ENCODE results near the gene B4GALNT3. TPM values are rescaled to one million over a fixed set of nuclear protein-coding genes. Genes with fewer than 3 reads are reported as not detected.

B4GALNT3 gene
- total RNA-seq, 2 experiments from 2014 or later, result 3.4 to 5.4 TPM

DNA sequence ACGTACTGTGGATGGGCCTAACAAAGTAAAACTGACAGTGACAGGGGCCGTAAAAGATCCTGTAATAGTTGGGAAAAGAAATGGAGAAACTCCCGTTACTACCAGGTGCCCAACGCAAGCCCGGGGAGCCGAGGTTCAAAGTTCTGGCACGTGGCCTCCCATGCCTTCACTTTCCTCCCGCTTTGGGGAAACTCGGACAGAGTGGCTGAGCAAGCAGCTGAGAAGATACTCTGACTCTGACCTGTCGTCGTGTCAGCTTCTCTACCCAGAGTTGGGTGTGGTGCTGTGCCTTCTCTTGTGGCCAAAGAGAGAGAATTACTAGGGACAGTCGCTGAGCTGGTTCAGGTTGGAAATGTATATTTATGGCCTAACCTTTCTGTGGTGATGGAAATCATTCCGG lies 1.7 kb downstream of the B4GALNT3 start:
- no peaks in the 10 kb centered on the region for H3K79me2 ChIP-seq (ENCODE audit: insufficient read depth, low read depth, low read length)
- peaks cover 4% of the 10 kb centered on the region for H3K4me1 ChIP-seq (ENCODE audit: insufficient read depth, low read length, poor library complexity, severe bottlenecking)
- CTCF ChIA-PET (ENCODE audit: unreplicated experiment), result interaction anchor here (0.6 kb wide), 1 partner anchor 50 kb away, joined by 4 read pairs; no protein-coding TSS in a partner anchor
- no peak for DNase-seq (ENCODE audit: low spot score)
- TF ChIP-seq, protein P1, sequence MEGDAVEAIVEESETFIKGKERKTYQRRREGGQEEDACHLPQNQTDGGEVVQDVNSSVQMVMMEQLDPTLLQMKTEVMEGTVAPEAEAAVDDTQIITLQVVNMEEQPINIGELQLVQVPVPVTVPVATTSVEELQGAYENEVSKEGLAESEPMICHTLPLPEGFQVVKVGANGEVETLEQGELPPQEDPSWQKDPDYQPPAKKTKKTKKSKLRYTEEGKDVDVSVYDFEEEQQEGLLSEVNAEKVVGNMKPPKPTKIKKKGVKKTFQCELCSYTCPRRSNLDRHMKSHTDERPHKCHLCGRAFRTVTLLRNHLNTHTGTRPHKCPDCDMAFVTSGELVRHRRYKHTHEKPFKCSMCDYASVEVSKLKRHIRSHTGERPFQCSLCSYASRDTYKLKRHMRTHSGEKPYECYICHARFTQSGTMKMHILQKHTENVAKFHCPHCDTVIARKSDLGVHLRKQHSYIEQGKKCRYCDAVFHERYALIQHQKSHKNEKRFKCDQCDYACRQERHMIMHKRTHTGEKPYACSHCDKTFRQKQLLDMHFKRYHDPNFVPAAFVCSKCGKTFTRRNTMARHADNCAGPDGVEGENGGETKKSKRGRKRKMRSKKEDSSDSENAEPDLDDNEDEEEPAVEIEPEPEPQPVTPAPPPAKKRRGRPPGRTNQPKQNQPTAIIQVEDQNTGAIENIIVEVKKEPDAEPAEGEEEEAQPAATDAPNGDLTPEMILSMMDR (conservative IDR thresholded peaks at IDR 0.05; ENCODE audit: low read length), result no peak
- no peak for TF ChIP-seq EZH2phosphoT487 (IDR thresholded peaks at IDR 0.05; ENCODE audit: borderline replicate concordance, low read depth, low read length)
- no peaks in the 10 kb centered on the region for H3K36me3 ChIP-seq (ENCODE audit: insufficient read depth, low read length)
- no peaks in the 10 kb centered on the region for H4K20me1 ChIP-seq (ENCODE audit: insufficient read depth, low read length)
- H2AFZ ChIP-seq (ENCODE audit: low read length), result no peak overlapping the region
- intact Hi-C loops (cut with micrococcal nuclease; ENCODE audit: unreplicated experiment), result no loop called here
- no peak overlapping the region for H3K27ac ChIP-seq (ENCODE audit: low read depth, low read length, poor library complexity, severe bottlenecking)
- no peaks in the 10 kb centered on the region for H3K9me3 ChIP-seq (ENCODE audit: low read length)
- no TSS peak for BruUV-seq (replicated peaks)
- POLR2A ChIA-PET, result no interaction called here
- H3K4me3 ChIP-seq (ENCODE audit: low read depth, low read length, poor library complexity, severe bottlenecking), result no peak overlapping the region
- H3K9me2 ChIP-seq (ENCODE audit: insufficient read depth, low read length), result no peaks in the 10 kb centered on the region
- H3K4me2 ChIP-seq (ENCODE audit: low read length), result no peak overlapping the region

DNA sequence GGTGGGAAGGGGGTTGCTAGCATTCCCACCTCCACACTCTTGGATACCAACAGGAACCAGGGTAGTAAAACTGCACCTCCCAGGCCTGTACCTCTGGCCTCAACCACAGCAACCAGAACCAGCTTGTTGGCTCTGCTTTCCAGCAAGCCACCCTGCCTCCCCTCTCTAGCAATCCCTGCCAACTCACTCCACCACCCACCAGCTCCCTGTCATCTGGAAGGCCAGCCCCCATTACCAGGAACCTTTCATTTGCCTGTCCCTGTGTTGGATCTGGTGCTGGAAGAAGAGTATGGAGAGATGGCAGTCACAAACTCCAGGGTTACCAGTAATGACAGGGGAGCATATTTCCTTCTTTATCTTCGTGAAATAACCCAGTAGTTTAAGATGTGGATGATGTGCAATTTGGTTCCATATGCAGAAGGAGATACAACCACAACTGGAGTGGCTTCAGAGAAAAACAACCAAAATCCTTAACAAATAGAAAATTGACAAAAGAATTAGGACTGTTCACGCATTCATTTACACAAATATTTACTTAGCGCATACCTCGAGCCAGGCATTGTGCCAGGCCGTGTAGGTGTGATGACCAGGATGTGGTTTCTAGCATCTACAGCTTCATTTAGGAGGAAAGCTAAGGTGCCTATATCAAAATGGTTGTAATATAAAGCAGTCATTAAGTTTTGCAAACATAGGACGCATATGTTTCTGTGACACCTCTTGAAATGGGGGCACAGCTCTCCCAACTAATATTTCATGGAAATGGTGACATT lies 3.4 kb downstream of the B4GALNT3 start:
- Histone ChIP-seq H3K4me2 (ENCODE audit: low read length) (no peak overlapping the region), H3K79me2 (ENCODE audit: insufficient read depth, low read depth, low read length) (no peaks in the 10 kb centered on the region), H3K27ac (ENCODE audit: low read depth, low read length, poor library complexity, severe bottlenecking) (no peak overlapping the region), H3K4me3 (ENCODE audit: low read depth, low read length, poor library complexity, severe bottlenecking) (no peak overlapping the region), H4K20me1 (ENCODE audit: insufficient read depth, low read length) (no peaks in the 10 kb centered on the region), H3K36me3 (ENCODE audit: insufficient read depth, low read length) (no peaks in the 10 kb centered on the region), H3K9me3 (ENCODE audit: low read length) (no peaks in the 10 kb centered on the region), H2AFZ (ENCODE audit: low read length) (no peak overlapping the region), H3K9me2 (ENCODE audit: insufficient read depth, low read length) (no peaks in the 10 kb centered on the region), H3K4me1 (ENCODE audit: insufficient read depth, low read length, poor library complexity, severe bottlenecking) (peaks cover 4% of the 10 kb centered on the region)
- POLR2A ChIA-PET, result interaction anchor here (0.6 kb wide), 1 partner anchor 450 kb away, joined by 3 read pairs; no protein-coding TSS in a partner anchor
- intact Hi-C loops (cut with micrococcal nuclease; ENCODE audit: unreplicated experiment), result no loop called here
- CTCF ChIA-PET (ENCODE audit: unreplicated experiment), result no interaction called here
- BruUV-seq (replicated peaks), result no TSS peak
- TF ChIP-seq, protein P1 (conservative IDR thresholded peaks at IDR 0.05; ENCODE audit: low read length), result no peak
- no peak for TF ChIP-seq EZH2phosphoT487 (IDR thresholded peaks at IDR 0.05; ENCODE audit: borderline replicate concordance, low read depth, low read length)
- DNase-seq (ENCODE audit: low spot score), result no peak

All from OCI-LY7 (cell line).